GM19397 (cell line): ENCODE results near the gene TEX53.

Source experiments
- ATAC-seq: cut with Tn5 transposase; IDR thresholded peaks from one replicate; pipeline ENCODE4 v1.9.1; 2021; ENCODE audit warnings: mild to moderate bottlenecking, moderate library complexity; ENCODE audit not compliant: unreplicated experiment

The TEX53 gene

DNA sequence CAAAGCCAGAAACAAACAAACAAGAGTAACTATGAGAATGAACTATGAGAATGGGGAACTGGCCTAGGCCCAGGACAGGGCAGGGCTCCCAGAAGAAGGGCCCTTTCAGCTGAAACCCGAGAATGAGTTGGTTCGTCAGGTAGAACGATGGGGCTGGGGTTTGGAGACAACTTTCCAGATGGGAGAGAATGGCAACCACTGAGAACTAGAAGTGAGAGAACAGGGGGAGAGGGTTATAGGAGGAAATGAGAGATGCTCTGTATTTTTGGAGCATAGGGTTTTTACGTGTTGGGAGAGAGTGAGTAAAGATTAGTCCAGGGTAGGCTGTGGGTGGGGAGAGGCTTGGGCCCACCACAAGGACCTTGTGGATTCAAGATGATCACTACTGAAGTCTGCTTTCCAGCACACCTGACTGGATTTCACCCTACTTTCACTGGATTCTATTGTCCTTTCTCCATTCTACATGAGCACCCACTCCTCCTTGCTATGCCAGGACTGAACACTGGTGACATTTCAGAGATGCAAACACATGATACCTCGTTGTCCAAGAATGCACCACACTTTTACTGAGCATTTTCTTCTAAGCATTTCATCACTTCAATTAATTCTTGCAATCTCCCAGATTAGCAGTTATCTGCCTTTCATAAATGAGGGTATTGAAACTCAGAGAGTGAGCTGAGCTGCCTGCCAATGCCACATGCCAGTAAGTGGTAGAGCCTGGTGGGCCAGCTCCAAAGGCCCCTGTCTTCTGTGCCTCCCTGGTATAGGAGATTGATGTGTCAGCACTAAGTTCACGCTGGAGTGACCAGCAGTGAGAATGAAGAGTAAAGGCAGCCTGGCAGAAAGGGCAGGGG, 49.7 kb downstream of the TEX53 start:
- no peak for ATAC-seq

DNA sequence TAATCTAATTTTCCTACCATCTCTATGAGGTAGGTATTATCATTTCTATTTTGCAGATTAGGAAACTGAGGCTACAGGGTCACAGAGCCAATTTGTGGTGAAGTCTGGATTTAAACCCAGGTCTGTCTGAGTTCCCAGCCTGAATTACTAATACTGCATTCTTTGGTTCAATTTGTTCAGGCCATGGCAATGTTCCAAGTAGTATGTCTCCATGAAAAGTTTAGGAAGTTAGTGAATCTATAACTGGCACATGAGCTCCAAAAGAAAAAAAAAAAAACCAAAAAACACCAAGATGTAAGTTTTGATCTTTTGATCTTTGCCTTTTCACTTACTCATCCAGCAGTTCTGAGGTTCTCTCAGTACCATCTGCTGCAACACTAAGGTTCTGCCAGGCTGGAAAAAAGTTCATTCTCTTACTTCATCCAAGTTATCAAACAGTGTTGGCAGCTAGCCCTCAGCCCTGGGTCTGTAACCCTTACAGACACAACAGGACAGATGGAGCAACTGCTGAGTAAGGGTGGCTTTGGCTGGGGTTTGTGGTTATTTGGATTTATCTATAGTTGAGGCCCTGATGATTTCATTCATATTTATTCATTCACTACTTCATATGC, 50.9 kb downstream of the TEX53 start:
- no peak for ATAC-seq
